ENCODE measurements around the gene CACYBP. TPM values are rescaled to one million over a fixed set of nuclear protein-coding genes. Genes with fewer than 3 reads are reported as not detected.
A peak's percentile ranks its signal among the peaks of the same experiment; 100 is the strongest.

Gene CACYBP
- total and polyA plus RNA-seq, 2 of the 13 experiments (the other 11 are each of a cell fraction or from before 2014, with no cell fraction given) = 18.4 to 183 TPM

GRCh38 chr1:175023043-175023921 lies 23.5 kb downstream of the CACYBP start, which contains the start of gene MRPS14 (continued):
- TF ChIP-seq ZNF740 (CRISPR knock-in tag; IDR thresholded peaks at IDR 0.05) (no peak), REL (CRISPR knock-in tag; conservative IDR thresholded peaks at IDR 0.05) (no peak), ZNF552 (CRISPR knock-in tag; IDR thresholded peaks at IDR 0.05; ENCODE audit: borderline replicate concordance) (no peak), ONECUT2 (CRISPR knock-in tag; IDR thresholded peaks at IDR 0.05) (no peak), CBX2 (IDR thresholded peaks at IDR 0.05; ENCODE audit: low read depth, low read length) (no peak), CBX2 (CRISPR knock-in tag; IDR thresholded peaks at IDR 0.05; ENCODE audit: low read depth) (no peak), JUNB (CRISPR knock-in tag; IDR thresholded peaks at IDR 0.05; ENCODE audit: borderline replicate concordance) (no peak), ZFP82 (CRISPR knock-in tag; IDR thresholded peaks at IDR 0.05; ENCODE audit: borderline replicate concordance) (no peak), GTF2F1 (IDR thresholded peaks at IDR 0.05; ENCODE audit: low read length) (peak; percentile 67; the same call in 1 of the 2 replicates), NCOA5 (CRISPR knock-in tag; IDR thresholded peaks at IDR 0.05) (no peak), ZNF670 (CRISPR knock-in tag; IDR thresholded peaks at IDR 0.05; ENCODE audit: borderline replicate concordance) (no peak), IKZF4 (CRISPR knock-in tag; IDR thresholded peaks at IDR 0.05; ENCODE audit: borderline replicate concordance, low read depth, not compliant biosample characterization) (no peak), TEAD2 (CRISPR knock-in tag; IDR thresholded peaks at IDR 0.05) (no peak), ZNF512B (CRISPR knock-in tag; IDR thresholded peaks at IDR 0.05; ENCODE audit: borderline replicate concordance) (no peak), ZNF331 (CRISPR knock-in tag; IDR thresholded peaks at IDR 0.05) (peak; percentile 88), THYN1 (CRISPR knock-in tag; IDR thresholded peaks at IDR 0.05; ENCODE audit: borderline replicate concordance, low read depth) (no peak), ZNF44 (CRISPR knock-in tag; IDR thresholded peaks at IDR 0.05) (no peak), NR2F1 (CRISPR knock-in tag; IDR thresholded peaks at IDR 0.05) (no peak), RAD21 (CRISPR knock-in tag; IDR thresholded peaks at IDR 0.05) (no peak), HMG20A (CRISPR knock-in tag; IDR thresholded peaks at IDR 0.05; ENCODE audit: borderline replicate concordance) (peak; percentile 25; the same call in 1 of the 2 replicates), PLRG1 (conservative IDR thresholded peaks at IDR 0.05) (no peak), HNRNPLL (IDR thresholded peaks at IDR 0.05; ENCODE audit: low read depth, low read length, poor library complexity, severe bottlenecking) (peak; percentile 75), HHEX (CRISPR knock-in tag; IDR thresholded peaks at IDR 0.05) (no peak), ZFP90 (CRISPR knock-in tag; IDR thresholded peaks at IDR 0.05; ENCODE audit: borderline replicate concordance) (peak; percentile 81; the same call in 1 of the 2 replicates), MTA1 (CRISPR knock-in tag; IDR thresholded peaks at IDR 0.05; ENCODE audit: borderline replicate concordance) (no peak), MAFK (conservative IDR thresholded peaks at IDR 0.05 in 1 of 2, IDR thresholded peaks at IDR 0.05 in 1 of 2; ENCODE audit: low read length in 2 of 2) (no peak)
- TF ChIP-seq, protein P1, sequence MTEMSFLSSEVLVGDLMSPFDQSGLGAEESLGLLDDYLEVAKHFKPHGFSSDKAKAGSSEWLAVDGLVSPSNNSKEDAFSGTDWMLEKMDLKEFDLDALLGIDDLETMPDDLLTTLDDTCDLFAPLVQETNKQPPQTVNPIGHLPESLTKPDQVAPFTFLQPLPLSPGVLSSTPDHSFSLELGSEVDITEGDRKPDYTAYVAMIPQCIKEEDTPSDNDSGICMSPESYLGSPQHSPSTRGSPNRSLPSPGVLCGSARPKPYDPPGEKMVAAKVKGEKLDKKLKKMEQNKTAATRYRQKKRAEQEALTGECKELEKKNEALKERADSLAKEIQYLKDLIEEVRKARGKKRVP (CRISPR knock-in tag; IDR thresholded peaks at IDR 0.05) = peak in 1 of 2 experiments; percentile 57; a peak in 2 of 4 replicates

All from HepG2 (cell line).